Measurements from ENCODE around the gene ACOX1.

GRCh38 chr17:75921596-75921995, 57.4 kb downstream of the ACOX1 start:
- TF ChIP-seq CTCF (conservative IDR thresholded peaks at IDR 0.05; ENCODE audit: low read depth, low read length) (no peak), EZH2 (IDR thresholded peaks at IDR 0.05; ENCODE audit: borderline replicate concordance, low read depth, low read length, poor library complexity, severe bottlenecking) (no peak)
